Measurements from ENCODE around the gene KRT32.
A peak's percentile ranks its signal among the peaks of the same experiment; 100 is the strongest.

KRT32 gene

GRCh38 chr17:41492351-41492750, 25.2 kb upstream of the KRT32 start:
- DNase-seq (ENCODE audit: low spot score), result no peak

GRCh38 chr17:41491476-41491875, 24.3 kb upstream of the KRT32 start:
- no peak for DNase-seq (ENCODE audit: low spot score)

GRCh38 chr17:41490000-41490990, 23.1 kb upstream of the KRT32 start:
- DNase-seq (ENCODE audit: low spot score), result no peak

GRCh38 chr17:41489531-41489930, 22.3 kb upstream of the KRT32 start, which contains the start of gene KRT36:
TSS of gene KRT36 (minus strand) at chr17:41489910. CDS start at chr17:41489864, 46 bp downstream.
- no peak for DNase-seq (ENCODE audit: low spot score)

GRCh38 chr17:41486809-41487530, 19.8 kb upstream of the KRT32 start:
- peak; percentile 57 for DNase-seq (ENCODE audit: low spot score)

GRCh38 chr17:41486316-41486715, 19.1 kb upstream of the KRT32 start:
- no peak for DNase-seq (ENCODE audit: low spot score)

GRCh38 chr17:41484920-41485904, 18.0 kb upstream of the KRT32 start:
- no peak for DNase-seq (ENCODE audit: low spot score)

- DNase-seq (ENCODE audit: low spot score), result no peak
Observed at GRCh38 chr17:41483991-41484826, 17.0 kb upstream of the KRT32 start.

GRCh38 chr17:41483531-41483930, 16.3 kb upstream of the KRT32 start:
- DNase-seq (ENCODE audit: low spot score), result no peak

- DNase-seq (ENCODE audit: low spot score), result no peak
Observed at GRCh38 chr17:41481036-41481435, 13.8 kb upstream of the KRT32 start, which contains the start of gene KRT35. TSS of gene KRT35 (minus strand) at chr17:41481151. CDS start at chr17:41481097, 54 bp downstream.

GRCh38 chr17:41480581-41480980, 13.4 kb upstream of the KRT32 start:
- DNase-seq (ENCODE audit: low spot score), result no peak

GRCh38 chr17:41480136-41480535, 12.9 kb upstream of the KRT32 start:
- peak; percentile 11 for DNase-seq (ENCODE audit: low spot score)

- DNase-seq (ENCODE audit: low spot score), result no peak
Observed at GRCh38 chr17:41478237-41478636, 11.1 kb upstream of the KRT32 start.

GRCh38 chr17:41476866-41477815, 10.0 kb upstream of the KRT32 start:
- no peak for DNase-seq (ENCODE audit: low spot score)

GRCh38 chr17:41475421-41475820, 8.2 kb upstream of the KRT32 start:
- no peak for DNase-seq (ENCODE audit: low spot score)

GRCh38 chr17:41474863-41475262, 7.7 kb upstream of the KRT32 start:
- no peak for DNase-seq (ENCODE audit: low spot score)

- no peak for DNase-seq (ENCODE audit: low spot score)
Observed at GRCh38 chr17:41468346-41468745, 1.2 kb upstream of the KRT32 start.

- DNase-seq (ENCODE audit: low spot score), result no peak
Observed at GRCh38 chr17:41467561-41467960, 375 bp upstream of the KRT32 start.

GRCh38 chr17:41464682-41465081, 2.5 kb downstream of the KRT32 start:
- no peak for DNase-seq (ENCODE audit: low spot score)

GRCh38 chr17:41464173-41464572, 3.0 kb downstream of the KRT32 start:
- no peak for DNase-seq (ENCODE audit: low spot score)

Data from NAMALWA (cell line).